Peyer's patch (tissue), 4 donors: ENCODE data around the gene SPSB2. TPM values are rescaled to one million over a fixed set of nuclear protein-coding genes. Genes with fewer than 3 reads are reported as not detected.
"Not testable (repeated sequence)": the region's sequence is repeated elsewhere in the genome, so short reads cannot be mapped to it uniquely, and the experiment has no call there.

Source experiments
- DNase-seq, 3 donors: peaks; one replicate each; pipeline ENCODE4 v3.0.0-alpha.2; 2017 to 2019
- H3K27ac ChIP-seq, 4 donors: fragments of 200-600 bp; sonication (generic); one replicate each; pipeline ENCODE4 v1.5.1; 2016 to 2019
- H3K27me3 ChIP-seq, 2 donors: fragments of 200-600 bp; sonication (generic); one replicate each; pipeline ENCODE4 v1.5.1; 2019
- H3K36me3 ChIP-seq, 3 donors: fragments of 200-600 bp; sonication (generic); one replicate each; pipeline ENCODE4 v1.5.1; 2016 to 2019
- H3K4me1 ChIP-seq, 4 donors: fragments of 200-600 bp; sonication (generic); one replicate each; pipeline ENCODE4 v1.5.1; 2016 to 2019
- H3K4me3 ChIP-seq, 4 donors: fragments of 200-600 bp; sonication (generic); 1 replicate in 3 of 4; 2 replicates in 1 of 4; pipeline ENCODE4 v1.5.1; 2016 to 2019; ENCODE audit warnings: mild to moderate bottlenecking in 1 of 4
- H3K9me3 ChIP-seq, 4 donors: fragments of 200-600 bp; sonication (generic); one replicate each; pipeline ENCODE4 v1.5.1; 2016 to 2019; ENCODE audit warnings: mild to moderate bottlenecking in 1 of 4
- POLR2A ChIP-seq, 2 donors: fragments of 450-650 bp; IDR thresholded peaks; one replicate each; pipeline ENCODE4 v1.5.1; 2017; ENCODE audit warnings: antibody characterized with exemption in 2 of 2, mild to moderate bottlenecking in 2 of 2, moderate library complexity in 2 of 2
- total RNA-seq, 4 donors: library from RNA; depleted of rRNA; stranded (reverse); fragments of >200 nt; gene quantifications; one replicate each; pipeline ENCODE4 v1.1.0, GENCODE V29; 2016
- TF ChIP-seq, protein P1 (sequence below), 6 experiments: fragments of 450-650 bp in 4 of 6; fragments of 200-600 bp in 2 of 6; sonication (generic) in 1 of 6; IDR thresholded peaks; one replicate each; pipeline ENCODE4 v1.5.1; 2017 to 2019; ENCODE audit warnings: antibody characterized with exemption in 6 of 6, mild to moderate bottlenecking in 3 of 6, moderate library complexity in 1 of 6

SPSB2 gene
- total RNA-seq, 4 donors from 2014 or later, result 4.1 to 12.3 (median 9.9) TPM

DNA sequence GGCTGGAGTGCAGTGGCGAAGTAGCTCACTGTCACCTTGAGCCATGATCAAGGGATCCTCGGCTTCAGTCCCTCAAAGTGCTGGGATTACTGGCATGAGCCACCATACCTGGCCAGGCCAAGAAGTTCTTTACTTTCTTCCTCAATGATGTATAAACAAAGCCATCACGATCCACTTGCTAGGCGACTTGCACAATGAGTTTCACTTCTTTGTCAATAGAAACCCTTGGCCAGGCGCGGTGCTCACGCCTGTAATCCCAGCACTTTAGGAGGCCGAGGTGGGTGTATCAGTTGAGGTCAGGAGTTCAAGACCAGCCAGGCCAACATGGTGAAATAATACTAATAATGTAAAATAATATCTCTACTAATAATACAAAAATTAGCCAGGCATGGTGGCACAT, 14.4 kb upstream of the SPSB2 start:
- Histone ChIP-seq H3K27ac (no peak overlapping the region), H3K4me1 (peaks cover 0 to 3% (median 0%) of the 10 kb centered on the region in 4 donors), H3K27me3 (no peaks in the 10 kb centered on the region), H3K36me3 (peaks cover 0 to 12% (median 0%) of the 10 kb centered on the region in 3 donors), H3K9me3 (no peaks in the 10 kb centered on the region), H3K4me3 (no peak overlapping the region)
- TF ChIP-seq, protein P1, sequence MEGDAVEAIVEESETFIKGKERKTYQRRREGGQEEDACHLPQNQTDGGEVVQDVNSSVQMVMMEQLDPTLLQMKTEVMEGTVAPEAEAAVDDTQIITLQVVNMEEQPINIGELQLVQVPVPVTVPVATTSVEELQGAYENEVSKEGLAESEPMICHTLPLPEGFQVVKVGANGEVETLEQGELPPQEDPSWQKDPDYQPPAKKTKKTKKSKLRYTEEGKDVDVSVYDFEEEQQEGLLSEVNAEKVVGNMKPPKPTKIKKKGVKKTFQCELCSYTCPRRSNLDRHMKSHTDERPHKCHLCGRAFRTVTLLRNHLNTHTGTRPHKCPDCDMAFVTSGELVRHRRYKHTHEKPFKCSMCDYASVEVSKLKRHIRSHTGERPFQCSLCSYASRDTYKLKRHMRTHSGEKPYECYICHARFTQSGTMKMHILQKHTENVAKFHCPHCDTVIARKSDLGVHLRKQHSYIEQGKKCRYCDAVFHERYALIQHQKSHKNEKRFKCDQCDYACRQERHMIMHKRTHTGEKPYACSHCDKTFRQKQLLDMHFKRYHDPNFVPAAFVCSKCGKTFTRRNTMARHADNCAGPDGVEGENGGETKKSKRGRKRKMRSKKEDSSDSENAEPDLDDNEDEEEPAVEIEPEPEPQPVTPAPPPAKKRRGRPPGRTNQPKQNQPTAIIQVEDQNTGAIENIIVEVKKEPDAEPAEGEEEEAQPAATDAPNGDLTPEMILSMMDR (IDR thresholded peaks at IDR 0.05), result no peak
- TF ChIP-seq POLR2A (IDR thresholded peaks at IDR 0.05), result no peak
- no peak for DNase-seq

DNA sequence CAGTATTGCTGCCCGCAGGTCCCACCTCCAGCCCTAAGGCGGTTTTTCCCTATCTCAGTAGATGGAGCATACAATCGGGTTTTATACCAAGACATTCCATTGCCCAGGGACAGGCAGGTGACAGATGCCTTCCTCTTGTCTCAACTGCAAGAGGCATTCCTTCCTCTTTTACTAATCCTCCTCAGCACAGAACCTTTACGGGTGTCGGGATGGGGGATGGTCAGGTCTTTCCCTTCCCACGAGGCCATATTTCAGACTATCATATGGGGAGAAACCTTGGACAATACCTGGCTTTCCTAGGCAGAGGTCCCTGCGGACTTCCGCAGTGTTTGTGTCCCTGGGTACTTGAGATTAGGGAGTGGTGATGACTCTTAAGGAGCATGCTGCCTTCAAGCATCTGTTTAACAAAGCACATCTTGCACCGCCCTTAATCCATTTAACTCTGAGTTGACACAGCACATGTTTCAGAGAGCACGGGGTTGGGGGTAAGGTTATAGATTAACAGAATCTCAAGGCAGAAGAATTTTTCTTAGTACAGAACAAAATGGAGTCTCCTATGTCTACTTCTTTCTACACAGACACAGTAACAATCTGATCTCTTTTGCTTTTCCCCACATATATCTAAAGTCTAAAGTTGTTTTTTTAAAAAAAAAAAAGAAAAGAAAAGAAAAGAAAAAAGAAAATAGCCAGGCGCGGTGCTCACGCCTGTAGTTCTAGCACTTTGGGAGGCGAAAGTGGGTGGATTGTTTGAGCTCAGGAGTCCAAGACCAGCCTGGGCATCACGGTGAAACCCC, 13.3 kb upstream of the SPSB2 start:
- not testable (repeated sequence) for H3K9me3 ChIP-seq, DNase-seq, H3K27ac ChIP-seq, H3K4me1 ChIP-seq, H3K4me3 ChIP-seq, H3K27me3 ChIP-seq
- peaks cover 0 to 12% (median 0%) of the 10 kb centered on the region in 3 donors for H3K36me3 ChIP-seq

DNA sequence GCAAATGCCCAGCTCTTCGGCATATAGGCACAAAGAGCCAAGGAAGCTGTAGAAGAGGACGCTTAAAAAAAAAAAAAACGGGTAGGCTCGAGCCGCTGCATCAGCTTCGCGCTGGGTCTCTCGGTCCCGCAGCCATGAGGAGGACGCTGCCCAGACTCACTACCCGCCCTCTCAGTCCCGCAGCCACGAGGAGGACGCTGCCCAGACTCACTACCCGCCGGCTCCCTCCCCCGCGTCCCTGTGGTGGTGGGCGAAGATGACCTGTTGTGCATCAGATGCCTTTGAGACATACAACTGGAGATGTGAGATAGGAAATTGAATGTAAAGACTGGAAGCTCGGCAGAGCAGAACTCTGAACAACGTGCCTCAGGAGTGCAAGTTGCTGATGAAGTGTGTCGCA, 11.4 kb upstream of the SPSB2 start:
- no peak overlapping the region for H3K4me3 ChIP-seq
- H3K27ac ChIP-seq, result no peak overlapping the region
- H3K36me3 ChIP-seq, result peaks cover 0 to 12% (median 0%) of the 10 kb centered on the region in 3 donors
- no peak for TF ChIP-seq POLR2A (IDR thresholded peaks at IDR 0.05)
- TF ChIP-seq, protein P1 (IDR thresholded peaks at IDR 0.05), result no peak
- H3K4me1 ChIP-seq, result peaks cover 0 to 4% (median 2%) of the 10 kb centered on the region in 4 donors
- H3K27me3 ChIP-seq, result no peaks in the 10 kb centered on the region
- H3K9me3 ChIP-seq, result no peaks in the 10 kb centered on the region
- DNase-seq, result no peak

- Histone ChIP-seq H3K4me3 (no peak overlapping the region), H3K36me3 (peaks cover 0 to 12% (median 0%) of the 10 kb centered on the region in 3 donors), H3K9me3 (no peaks in the 10 kb centered on the region), H3K4me1 (peaks cover 0 to 4% (median 2%) of the 10 kb centered on the region in 4 donors), H3K27ac (no peak overlapping the region), H3K27me3 (no peaks in the 10 kb centered on the region)
- no peak for TF ChIP-seq POLR2A (IDR thresholded peaks at IDR 0.05)
- TF ChIP-seq, protein P1 (IDR thresholded peaks at IDR 0.05), result no peak
- no peak for DNase-seq
Measured at GRCh38 chr12:6883683-6884082, 10.6 kb upstream of the SPSB2 start.

- no peak for DNase-seq
- Histone ChIP-seq H3K4me1 (peaks cover 0 to 4% (median 2%) of the 10 kb centered on the region in 4 donors), H3K9me3 (no peaks in the 10 kb centered on the region), H3K36me3 (peaks cover 0 to 12% (median 0%) of the 10 kb centered on the region in 3 donors), H3K27me3 (no peaks in the 10 kb centered on the region), H3K4me3 (no peak overlapping the region), H3K27ac (no peak overlapping the region)
- no peak for TF ChIP-seq POLR2A (IDR thresholded peaks at IDR 0.05)
- TF ChIP-seq, protein P1 (IDR thresholded peaks at IDR 0.05), result no peak
Measured at GRCh38 chr12:6883252-6883651, 10.1 kb upstream of the SPSB2 start.

- H3K36me3 ChIP-seq, result peaks cover 0 to 12% (median 0%) of the 10 kb centered on the region in 3 donors
- DNase-seq, H3K9me3 ChIP-seq, H3K4me3 ChIP-seq, H3K27me3 ChIP-seq, H3K27ac ChIP-seq, H3K4me1 ChIP-seq: not testable (repeated sequence)
Measured at GRCh38 chr12:6879824-6880223, 6.7 kb upstream of the SPSB2 start.

DNA sequence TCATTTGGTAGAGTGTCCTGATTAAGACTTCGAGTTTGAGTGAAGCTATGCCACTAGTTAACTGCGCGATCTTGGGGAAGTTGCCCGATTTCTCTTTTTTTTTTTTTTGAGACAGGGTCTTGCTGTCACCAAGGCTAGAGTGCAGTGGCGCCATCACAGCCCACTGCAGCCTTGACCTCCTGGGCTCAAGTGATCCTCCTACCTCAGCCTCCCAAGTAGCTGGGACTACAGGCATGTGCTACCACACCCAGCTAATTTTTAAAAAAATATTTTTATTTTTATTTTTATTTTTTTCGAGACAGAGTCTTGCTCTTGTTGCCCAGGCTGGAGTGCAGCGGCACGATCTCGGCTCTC, 889 bp upstream of the SPSB2 start:
- peaks cover 0 to 21% (median 0%) of the 10 kb centered on the region in 3 donors for H3K36me3 ChIP-seq
- H3K4me3 ChIP-seq, result peak overlapping the region; percentile 63 to 79 (median 75)
- H3K27me3 ChIP-seq, H3K9me3 ChIP-seq, DNase-seq: not testable (repeated sequence)
- peak overlapping the region; percentile 77 to 86 (median 82) for H3K27ac ChIP-seq
- peaks cover 0 to 43% (median 16%) of the 10 kb centered on the region in 4 donors for H3K4me1 ChIP-seq
